Activated CD8-positive, alpha-beta memory T cell treated with anti-CD3 and anti-CD28 coated beads for 1 hour (primary cell): Measurements from ENCODE around the gene FAF2.

Experiments
- DNase-seq, 2 donors: peaks; one replicate each; pipeline ENCODE4 v3.0.0-alpha.2; 2020; ENCODE audit warnings: low read depth in 1 of 2; ENCODE audit errors: extremely low read depth in 1 of 2

The FAF2 gene

DNA sequence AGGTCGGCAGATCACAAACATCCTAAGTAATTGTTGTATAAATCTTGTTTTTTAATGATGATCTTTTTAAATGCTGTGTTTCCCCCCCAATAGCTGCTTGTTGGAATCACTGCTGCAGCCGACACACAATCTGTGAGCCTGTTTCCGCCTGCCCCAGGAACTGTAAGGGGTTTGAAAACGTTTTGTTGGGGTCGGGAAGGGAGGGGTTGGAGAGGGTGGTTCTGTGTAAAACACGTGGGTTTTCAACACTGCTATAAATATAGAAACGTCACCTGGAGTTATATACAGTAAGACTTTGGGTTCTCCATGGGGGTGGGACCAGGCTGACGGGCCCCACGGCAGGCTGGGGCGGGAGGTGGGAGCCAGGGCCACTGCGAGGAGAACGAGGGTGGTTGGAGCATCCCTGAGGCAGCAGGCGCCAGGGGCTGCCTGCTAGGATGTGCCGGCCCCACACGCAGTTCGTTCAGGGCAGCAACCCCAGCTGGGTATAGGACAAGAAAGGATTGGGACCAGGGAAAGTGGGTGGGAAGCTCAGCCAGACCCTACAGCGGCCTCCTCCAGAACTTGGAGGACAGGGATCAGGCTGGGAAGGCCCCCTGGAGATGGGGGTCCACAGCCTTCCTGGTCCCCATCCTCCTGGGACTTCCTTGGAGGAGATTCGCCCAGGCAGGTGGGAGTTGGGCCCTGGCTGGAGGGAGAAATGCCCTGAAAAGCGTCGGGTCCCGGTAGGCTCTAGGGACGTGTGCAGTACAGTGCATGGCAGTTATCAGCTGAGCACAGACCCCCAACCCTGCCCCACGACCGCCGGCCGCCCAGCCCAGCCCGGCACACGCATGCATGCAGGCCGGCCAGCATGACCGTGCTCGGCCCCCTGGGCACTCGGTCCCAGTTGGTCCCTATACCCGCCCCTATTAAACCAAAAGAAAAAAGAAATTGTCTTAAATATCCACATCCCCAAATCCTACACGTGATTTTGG, 79.3 kb downstream of the FAF2 start:
- DNase-seq, result no peak

DNA sequence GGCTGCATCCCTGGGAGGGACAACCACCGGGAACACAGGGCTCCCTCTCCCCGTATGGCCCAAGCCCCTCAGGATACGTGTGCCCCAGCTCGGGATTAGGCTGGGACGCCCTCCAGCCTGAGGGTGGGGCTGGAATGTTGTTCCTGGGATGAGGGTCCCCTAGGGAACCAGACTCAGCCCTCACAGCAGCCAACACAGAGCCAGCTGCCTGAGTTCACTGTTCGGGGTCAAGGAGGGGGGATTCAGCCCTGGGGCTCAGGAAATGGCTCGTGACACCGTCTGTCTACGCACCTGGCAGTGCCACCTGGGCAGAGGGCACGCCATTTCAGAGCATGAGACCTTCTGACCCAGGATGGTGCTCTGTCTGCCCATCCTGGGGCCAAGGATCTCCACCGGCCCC, 80.1 kb downstream of the FAF2 start:
- DNase-seq, result no peak

- DNase-seq, result no peak
Measured at GRCh38 chr5:176528761-176529115, 80.6 kb downstream of the FAF2 start.

DNA sequence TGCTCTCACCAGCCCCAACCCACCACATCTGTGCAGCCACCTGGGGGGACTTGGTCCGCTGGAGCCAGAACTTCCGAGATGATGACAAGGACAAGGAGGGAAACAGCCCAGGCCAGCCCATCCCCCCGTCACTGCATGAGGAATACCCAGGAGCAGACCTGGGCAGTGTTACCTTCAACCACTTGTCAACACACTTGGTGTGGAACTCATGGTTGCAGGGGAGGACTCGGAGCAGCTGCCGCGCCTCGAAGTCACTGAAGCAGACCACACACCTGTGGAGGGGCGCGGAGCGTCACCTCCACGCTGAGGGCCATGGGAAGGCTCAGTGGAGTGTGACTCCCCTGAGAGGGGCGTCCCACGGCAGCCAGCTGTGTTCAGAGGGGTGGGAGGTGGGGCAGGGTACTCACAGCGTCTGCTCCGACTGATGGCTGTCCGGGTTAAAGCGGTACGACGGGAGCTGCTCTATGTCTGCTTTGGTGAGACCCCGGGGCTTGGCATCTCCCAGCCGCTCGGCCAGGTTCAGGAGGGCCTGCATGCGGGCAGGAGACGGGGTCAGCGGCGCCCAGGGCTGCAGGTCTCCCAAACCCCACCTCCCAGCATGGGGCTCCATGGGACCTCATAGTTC, 81.0 kb downstream of the FAF2 start:
- DNase-seq, result no peak

GRCh38 chr5:176529741-176530141, 81.6 kb downstream of the FAF2 start:
- DNase-seq, result no peak

DNA sequence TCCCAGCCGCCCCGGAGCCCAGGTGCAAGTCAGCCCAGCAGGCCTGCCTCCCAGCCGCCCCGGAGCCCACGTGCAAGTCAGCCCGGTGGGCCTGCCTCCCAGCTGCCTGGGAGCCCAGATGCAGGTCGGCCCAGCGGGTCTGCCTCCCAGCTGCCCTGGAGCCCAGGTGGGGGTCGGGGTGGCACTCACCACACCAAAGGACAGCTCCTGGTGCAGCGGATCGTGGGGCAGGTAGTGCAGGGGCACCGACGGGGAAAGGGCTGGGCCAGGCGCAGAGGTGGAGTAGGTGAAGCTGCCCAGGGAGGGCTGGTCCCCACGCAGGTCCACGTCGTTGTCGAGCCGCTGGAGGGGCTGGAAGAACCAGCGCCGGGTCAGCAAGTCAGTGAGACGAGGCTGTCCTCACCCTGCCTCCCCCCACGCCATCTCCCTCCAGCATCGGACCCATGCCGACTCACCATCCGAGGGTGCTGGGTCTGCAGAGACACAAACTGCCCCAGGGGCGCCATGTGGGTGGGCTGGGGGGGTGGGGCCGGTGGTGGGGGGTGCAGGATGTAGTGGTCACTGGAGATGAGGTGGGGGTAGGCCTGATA, 82.3 kb downstream of the FAF2 start:
- DNase-seq, result no peak

DNA sequence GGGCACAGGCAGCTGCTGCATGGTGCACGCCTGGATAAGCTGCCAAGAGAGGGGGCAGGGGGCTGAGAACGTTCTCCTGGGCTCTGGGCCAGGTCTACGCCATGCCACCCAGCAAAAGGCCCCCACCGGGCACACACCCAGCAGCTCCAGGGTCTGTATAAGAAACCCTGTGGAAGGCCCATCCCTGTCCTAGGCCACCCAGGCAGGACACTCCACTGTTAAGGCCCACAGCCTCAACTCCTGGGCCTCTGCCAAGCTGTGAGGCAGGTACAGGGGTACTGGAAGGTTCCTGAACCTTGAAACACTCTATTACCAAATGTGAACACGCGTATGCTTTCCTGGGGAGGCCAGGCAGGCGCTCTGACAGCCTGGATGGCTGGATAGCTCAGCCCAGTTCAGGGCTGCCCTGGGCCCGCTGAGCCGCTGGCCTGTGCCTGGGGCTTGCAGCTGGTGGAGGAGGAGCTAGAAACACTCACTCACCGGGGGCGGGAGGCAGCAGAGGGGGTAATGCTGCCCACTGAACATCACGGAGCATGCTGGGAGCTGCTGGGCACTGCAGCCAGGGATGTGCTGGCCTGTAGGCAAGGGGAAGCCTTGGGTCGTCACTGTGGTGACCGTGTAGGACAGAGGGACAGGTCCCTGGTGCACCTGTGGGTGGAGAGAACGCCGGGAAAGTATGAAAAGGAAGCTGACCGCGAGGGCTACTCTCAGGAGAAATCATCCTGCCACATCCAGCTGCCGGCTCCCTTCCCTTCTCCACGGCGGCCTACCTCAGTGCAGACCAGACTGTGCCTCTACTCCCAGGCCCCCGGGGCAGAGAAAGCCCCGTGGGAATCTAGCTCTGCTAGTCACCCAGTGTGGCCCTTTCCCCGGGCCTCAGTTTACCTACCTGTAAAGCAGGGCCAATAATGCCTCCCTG, 83.1 kb downstream of the FAF2 start:
- no peak for DNase-seq

- DNase-seq, result no peak
Measured at GRCh38 chr5:176531902-176532493, 83.8 kb downstream of the FAF2 start.

GRCh38 chr5:176532795-176533194, 84.6 kb downstream of the FAF2 start:
- DNase-seq, result no peak

DNA sequence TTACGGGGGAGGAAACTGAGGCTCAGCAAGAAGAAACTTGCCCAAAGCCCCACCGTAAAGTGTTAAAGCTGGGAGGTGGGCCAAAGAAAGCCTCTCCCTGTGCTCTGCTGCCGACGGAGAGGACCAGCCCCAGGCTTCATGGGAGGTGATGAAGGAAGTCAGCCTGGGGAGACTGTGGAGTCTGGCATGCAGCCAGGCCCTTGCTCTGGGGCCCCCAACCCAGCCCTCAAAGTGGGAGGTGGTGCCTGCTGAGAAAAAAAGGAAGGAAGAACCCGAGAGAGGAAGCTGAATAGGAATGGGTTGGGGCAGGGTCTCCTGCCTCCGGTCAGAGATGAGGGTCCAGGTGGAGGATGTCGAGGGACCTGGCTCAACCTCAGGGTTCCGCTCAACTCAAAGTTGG, 85.2 kb downstream of the FAF2 start:
- DNase-seq, result no peak

GRCh38 chr5:176533894-176534611, 85.9 kb downstream of the FAF2 start:
- DNase-seq, result no peak

- no peak for DNase-seq
Measured at GRCh38 chr5:176534640-176535039, 86.5 kb downstream of the FAF2 start.

- DNase-seq, result no peak
Measured at GRCh38 chr5:176535101-176535663, 87.0 kb downstream of the FAF2 start.

- DNase-seq, result no peak
Measured at GRCh38 chr5:176535664-176536131, 87.5 kb downstream of the FAF2 start.

GRCh38 chr5:176536132-176536901, 88.1 kb downstream of the FAF2 start:
- DNase-seq, result peak in 1 of 2 donors; percentile 73

GRCh38 chr5:176536902-176537553, 88.8 kb downstream of the FAF2 start, which contains the start of gene RNF44:
Gene RNF44, minus strand, starts transcription at chr5:176537402. Its CDS starts 4,930 bp downstream, at chr5:176532472.
- DNase-seq, result peak; percentile 92 to 99

DNA sequence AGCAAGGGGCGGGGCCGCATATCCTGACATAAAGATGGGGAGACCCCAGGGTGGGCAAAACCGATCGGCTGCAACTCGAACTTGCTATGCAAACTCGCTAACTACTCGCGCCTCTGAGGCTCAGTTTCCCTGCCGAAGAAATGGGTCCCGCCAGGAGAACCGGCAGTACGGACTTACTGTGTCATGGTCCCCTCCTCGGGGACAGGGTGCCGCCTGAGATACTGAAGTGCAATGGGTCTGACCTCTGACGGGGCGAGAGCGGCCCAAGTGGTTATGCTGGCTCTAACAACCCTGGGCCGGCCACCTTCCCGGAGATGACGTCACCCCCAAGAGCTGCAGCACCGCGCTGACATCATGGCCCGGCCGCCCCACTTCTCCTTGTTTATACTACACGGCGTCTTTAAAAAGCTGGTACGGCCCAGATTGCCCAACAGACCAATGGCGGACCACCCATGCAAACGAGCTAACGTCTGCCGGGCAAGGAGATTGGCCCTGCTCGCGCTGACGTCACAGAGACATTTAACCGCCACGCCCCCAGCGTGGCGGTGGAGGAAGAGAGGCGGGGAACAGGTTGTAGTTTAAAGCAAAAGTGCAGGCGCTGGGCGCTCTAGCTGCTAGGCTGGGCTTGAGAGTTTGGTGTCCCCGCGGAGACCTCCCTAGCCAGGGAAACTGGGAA, 89.5 kb downstream of the FAF2 start:
- peak; percentile 93 for DNase-seq
